GM12801 (cell line): ENCODE data around the gene CELSR1.

Source experiments
- TF ChIP-seq, protein P1 (sequence below): IDR thresholded peaks from one replicate; pipeline ENCODE4 v1.5.1; 2011; ENCODE audit warnings: control low read depth; ENCODE audit not compliant: insufficient read length; ENCODE audit errors: extremely low read depth

Gene CELSR1

DNA sequence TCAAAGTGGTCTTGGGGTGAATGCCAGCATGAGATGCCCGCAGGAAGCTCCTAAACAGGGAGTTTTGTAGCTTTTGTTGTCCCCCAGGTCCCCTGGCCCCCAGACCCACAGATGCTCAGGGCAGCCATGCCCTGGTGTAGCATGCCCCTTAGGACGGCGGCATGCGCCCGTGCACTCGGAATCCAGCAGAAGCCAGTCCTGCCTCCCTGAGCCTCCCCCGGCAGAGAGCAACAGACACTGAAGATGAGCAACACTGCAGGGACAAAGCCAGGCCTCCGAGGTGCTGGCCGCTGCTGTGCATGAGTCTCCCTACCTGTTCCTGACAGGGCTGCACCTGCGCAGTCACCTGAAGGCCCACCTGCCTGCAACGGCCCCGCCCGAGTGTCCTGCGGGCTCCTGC, 142.8 kb downstream of the CELSR1 start:
- TF ChIP-seq, protein P1, sequence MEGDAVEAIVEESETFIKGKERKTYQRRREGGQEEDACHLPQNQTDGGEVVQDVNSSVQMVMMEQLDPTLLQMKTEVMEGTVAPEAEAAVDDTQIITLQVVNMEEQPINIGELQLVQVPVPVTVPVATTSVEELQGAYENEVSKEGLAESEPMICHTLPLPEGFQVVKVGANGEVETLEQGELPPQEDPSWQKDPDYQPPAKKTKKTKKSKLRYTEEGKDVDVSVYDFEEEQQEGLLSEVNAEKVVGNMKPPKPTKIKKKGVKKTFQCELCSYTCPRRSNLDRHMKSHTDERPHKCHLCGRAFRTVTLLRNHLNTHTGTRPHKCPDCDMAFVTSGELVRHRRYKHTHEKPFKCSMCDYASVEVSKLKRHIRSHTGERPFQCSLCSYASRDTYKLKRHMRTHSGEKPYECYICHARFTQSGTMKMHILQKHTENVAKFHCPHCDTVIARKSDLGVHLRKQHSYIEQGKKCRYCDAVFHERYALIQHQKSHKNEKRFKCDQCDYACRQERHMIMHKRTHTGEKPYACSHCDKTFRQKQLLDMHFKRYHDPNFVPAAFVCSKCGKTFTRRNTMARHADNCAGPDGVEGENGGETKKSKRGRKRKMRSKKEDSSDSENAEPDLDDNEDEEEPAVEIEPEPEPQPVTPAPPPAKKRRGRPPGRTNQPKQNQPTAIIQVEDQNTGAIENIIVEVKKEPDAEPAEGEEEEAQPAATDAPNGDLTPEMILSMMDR = no peak

DNA sequence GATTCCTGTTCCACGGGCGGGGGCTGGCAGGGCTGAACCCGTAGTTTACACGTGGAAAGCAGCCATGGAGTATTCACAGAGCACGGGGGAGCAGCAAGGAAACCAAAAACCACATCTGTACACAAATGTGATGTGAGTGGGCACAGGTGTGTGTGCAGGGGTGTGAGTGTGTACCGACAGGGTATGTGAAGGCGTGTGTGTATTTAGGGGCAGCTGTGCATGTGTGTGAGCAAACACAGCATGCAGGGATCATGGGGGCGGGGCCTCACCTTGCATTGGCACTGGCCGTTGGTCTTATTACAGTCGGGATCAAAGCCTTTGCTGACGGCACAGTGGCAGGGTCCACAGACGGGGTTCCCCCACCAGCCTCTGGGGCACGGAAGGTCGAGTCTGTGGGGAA, 143.5 kb downstream of the CELSR1 start:
- TF ChIP-seq, protein P1 = no peak

DNA sequence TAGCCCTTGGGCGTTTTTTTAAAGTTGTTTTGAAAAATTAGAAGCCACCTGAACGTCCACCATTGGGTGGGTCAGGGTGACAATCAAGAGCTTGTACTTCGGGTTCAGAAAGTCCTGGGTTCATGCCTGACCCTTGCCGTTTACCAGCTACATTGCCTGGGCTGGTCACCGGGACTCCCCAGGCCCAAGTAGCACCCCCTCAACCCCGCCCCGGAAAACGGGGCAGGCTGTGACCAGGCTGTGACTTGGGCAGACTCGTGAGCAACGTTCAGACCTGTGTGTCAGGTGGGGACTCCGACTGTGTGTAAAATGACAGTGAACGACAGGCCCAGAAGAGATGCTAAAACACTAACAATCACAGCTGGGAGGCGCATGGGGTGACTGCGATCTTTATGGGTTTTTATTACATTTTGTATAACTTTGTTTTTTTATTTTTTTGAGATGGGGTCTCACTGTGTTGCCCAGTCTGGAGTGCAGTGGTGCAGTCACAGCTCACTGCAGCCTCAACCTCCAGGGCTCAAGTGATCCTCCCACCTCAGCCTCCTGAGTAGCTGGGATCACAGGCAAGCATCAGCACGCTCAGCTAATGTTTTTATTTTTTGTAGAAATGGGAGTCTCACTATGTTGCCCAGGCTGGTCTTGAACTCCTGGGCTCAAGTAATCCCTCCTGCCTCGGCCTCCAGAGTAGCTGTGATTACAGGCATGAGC, 145.1 kb downstream of the CELSR1 start:
- TF ChIP-seq, protein P1 = no peak

DNA sequence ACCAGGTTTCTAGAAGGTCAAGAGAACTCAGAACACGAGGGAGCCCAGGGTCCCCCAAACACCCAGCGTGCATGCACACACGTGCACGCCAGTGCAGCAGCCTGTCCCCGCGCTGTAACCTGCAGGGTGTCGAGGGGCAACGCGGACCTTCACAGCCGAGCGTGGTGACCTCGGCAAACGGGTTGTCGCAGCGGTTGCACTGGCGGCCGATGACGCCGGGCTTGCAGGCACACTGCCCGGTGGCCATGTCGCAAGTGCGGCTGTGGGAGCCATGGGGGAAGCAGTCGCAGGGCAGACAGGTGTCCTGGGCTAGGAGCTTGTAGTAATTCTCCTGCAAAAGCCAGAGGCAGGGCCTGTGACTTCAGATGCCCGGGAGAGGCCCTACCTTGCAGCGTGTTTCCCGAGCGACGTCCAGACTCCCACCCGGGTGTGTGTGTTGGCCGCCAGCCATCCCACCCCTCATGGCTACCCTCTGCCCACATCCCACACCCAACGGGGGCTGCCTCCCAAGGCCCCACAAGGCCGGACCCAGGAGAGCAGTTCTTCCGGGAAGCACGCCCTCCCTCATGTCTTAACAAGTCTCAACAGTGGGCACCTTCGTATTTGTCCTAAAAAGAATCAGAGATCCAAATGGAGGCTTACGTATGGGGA, 145.8 kb downstream of the CELSR1 start:
- TF ChIP-seq, protein P1 = no peak

DNA sequence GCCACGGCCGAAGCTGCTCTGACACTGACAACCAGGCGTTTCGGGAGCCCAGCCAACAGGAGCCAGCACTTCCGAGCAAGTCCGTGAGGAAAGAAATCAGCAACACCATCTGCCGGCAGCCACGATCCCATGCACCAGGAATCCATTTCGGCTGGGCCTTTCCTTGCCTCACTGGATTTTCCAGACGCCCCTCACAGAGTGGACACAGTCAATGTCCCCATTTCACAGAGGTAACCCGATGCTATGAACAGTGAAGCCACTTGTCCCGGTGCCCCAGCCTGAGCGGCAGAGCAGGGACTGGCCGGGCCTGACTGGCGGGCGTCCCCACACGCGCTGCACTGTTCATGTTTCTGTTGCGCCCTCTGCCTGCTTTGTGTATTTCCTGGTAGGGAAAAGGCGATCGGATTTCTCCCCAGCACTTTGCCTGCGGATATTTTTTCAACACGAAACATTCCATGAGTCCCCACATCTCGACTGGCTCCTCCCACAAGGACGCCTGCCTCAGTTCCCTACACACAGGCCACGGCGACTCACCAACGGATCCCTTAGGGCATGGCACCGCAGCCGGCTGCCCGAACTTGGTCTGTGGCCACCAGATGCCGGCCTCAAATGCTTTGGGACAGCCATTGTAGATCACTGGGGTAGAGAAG, 146.6 kb downstream of the CELSR1 start:
- TF ChIP-seq, protein P1 = no peak

DNA sequence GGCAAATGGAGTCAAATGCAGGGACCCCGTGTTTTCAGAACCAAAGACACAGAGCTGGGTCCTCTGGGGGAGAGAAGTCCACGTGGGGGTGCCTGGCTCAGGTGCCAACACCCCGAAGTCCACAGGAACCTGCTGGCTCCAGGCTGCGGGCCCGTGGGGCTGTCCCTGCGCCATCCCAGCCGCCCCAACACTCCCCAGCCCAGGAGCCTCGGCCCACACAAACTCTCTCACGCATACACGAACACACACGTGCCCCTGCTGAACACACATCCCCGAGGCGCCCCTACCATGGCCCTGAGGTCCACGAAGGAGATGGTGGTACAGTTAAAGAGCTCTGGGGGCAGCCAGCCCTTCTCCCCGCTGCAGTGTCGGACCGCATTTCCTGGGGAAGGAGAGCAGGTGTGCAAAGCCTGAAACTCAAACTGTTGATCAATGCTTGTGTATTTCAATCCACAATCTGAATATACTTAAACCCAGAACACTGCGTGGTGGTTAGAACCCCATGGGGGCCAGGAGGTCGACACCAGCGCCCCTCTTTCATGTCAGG, 147.2 kb downstream of the CELSR1 start:
- TF ChIP-seq, protein P1 = no peak

DNA sequence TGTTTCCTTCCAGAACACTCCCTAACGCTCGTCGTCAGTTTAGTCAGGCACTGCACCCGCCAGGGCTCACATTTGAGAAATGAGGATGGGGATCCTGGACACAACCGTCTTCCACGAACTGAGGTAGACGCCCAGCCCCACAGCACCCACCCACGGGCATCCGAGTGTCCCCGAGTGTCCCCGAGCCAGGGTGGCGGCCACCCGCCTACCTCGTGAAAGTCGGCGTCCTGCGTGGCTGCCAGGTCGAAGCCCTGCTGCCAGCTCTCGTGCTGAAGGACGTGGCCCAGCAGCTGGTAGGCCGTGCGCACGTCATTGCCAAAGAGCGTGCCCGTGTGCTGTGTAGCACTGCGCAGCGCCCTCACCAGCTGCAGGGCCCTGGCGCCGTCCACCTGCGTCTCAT, 148.3 kb downstream of the CELSR1 start:
- TF ChIP-seq, protein P1 = no peak
